ENCODE results near the gene TRUB2. TPM values are rescaled to one million over a fixed set of nuclear protein-coding genes. Genes with fewer than 3 reads are reported as not detected.

Gene TRUB2
- total RNA-seq, 2 experiments from 2014 or later: 29.7 to 30.3 TPM

DNA sequence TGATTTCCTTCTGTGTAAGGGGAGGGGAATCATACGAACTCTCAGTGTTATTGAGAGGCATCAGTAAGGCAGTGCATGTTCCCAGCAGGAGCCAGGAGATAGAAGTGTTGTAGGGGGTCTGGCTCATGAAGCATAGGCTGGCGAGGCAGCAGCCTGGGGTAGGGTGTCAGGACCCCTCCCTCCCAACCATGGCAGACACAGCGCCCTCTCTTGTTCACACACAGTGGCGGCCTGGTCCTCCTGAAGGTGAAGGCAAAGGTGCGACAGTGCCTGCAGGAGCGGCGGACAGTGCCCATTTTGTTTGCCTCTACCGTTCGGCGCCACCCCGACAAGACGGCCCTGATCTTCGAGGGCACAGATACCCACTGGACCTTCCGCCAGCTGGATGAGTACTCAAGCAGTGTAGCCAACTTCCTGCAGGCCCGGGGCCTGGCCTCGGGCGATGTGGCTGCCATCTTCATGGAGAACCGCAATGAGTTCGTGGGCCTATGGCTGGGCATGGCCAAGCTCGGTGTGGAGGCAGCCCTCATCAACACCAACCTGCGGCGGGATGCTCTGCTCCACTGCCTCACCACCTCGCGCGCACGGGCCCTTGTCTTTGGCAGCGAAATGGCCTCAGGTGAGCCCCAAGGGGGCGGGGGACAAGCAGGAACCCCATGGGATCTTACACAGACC, 22.8 kb upstream of the TRUB2 start:
- no peak overlapping the region for H3K27ac ChIP-seq (ENCODE audit: low read depth, low read length, poor library complexity, severe bottlenecking)
- intact Hi-C loops (cut with micrococcal nuclease; ENCODE audit: unreplicated experiment): loop anchor here (5.0 kb wide), 1 partner anchor 143 kb away; the partner anchor contains the start of gene DNM1
- CTCF ChIA-PET (ENCODE audit: unreplicated experiment): no interaction called here
- no peak overlapping the region for H3K4me2 ChIP-seq (ENCODE audit: low read length)
- no peaks in the 10 kb centered on the region for H4K20me1 ChIP-seq (ENCODE audit: insufficient read depth, low read length)
- no peak overlapping the region for H3K4me3 ChIP-seq (ENCODE audit: low read depth, low read length, poor library complexity, severe bottlenecking)
- no peak for DNase-seq (ENCODE audit: low spot score)
- H3K9me3 ChIP-seq (ENCODE audit: low read length): no peaks in the 10 kb centered on the region
- H3K36me3 ChIP-seq (ENCODE audit: insufficient read depth, low read length): peaks cover 58% of the 10 kb centered on the region
- TF ChIP-seq EZH2phosphoT487 (IDR thresholded peaks at IDR 0.05; ENCODE audit: borderline replicate concordance, low read depth, low read length): no peak
- TF ChIP-seq, protein P1, sequence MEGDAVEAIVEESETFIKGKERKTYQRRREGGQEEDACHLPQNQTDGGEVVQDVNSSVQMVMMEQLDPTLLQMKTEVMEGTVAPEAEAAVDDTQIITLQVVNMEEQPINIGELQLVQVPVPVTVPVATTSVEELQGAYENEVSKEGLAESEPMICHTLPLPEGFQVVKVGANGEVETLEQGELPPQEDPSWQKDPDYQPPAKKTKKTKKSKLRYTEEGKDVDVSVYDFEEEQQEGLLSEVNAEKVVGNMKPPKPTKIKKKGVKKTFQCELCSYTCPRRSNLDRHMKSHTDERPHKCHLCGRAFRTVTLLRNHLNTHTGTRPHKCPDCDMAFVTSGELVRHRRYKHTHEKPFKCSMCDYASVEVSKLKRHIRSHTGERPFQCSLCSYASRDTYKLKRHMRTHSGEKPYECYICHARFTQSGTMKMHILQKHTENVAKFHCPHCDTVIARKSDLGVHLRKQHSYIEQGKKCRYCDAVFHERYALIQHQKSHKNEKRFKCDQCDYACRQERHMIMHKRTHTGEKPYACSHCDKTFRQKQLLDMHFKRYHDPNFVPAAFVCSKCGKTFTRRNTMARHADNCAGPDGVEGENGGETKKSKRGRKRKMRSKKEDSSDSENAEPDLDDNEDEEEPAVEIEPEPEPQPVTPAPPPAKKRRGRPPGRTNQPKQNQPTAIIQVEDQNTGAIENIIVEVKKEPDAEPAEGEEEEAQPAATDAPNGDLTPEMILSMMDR (conservative IDR thresholded peaks at IDR 0.05; ENCODE audit: low read length): peak; percentile 35; the same call in 1 of the 2 replicates
- no peaks in the 10 kb centered on the region for H3K4me1 ChIP-seq (ENCODE audit: insufficient read depth, low read length, poor library complexity, severe bottlenecking)
- H2AFZ ChIP-seq (ENCODE audit: low read length): no peak overlapping the region
- H3K9me2 ChIP-seq (ENCODE audit: insufficient read depth, low read length): no peaks in the 10 kb centered on the region
- POLR2A ChIA-PET: interaction anchor here (0.5 kb wide), 1 partner anchor 146 kb away, joined by 3 read pairs; no protein-coding TSS in a partner anchor
- H3K79me2 ChIP-seq (ENCODE audit: insufficient read depth, low read depth, low read length): no peaks in the 10 kb centered on the region
- BruUV-seq (replicated peaks): no TSS peak

DNA sequence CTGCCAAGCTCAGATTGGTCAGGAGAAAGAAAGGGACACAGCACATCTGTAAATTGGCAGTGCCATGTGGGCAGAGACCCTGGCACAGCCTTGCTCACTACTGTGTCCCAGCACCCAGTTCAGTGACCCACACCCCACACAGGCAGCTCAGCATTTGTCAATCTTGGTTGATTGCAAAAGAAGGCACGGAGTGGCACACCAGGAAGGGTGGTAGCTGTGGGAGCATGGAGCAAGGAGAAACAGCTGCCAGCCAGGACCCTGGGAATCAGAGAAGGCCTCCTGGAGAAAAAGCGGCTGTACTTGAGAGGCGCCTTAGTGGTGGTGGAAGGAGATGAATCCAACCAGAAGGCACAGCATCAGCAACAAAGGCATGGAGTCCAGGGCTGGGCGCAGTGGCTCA, 21.6 kb upstream of the TRUB2 start:
- intact Hi-C loops (cut with micrococcal nuclease; ENCODE audit: unreplicated experiment): loop anchor here (5.0 kb wide), 1 partner anchor 142 kb away; the partner anchor contains the start of gene DNM1
- Histone ChIP-seq H3K27ac (ENCODE audit: low read depth, low read length, poor library complexity, severe bottlenecking) (no peak overlapping the region), H3K79me2 (ENCODE audit: insufficient read depth, low read depth, low read length) (no peaks in the 10 kb centered on the region), H3K36me3 (ENCODE audit: insufficient read depth, low read length) (peaks cover 48% of the 10 kb centered on the region), H2AFZ (ENCODE audit: low read length) (no peak overlapping the region), H4K20me1 (ENCODE audit: insufficient read depth, low read length) (no peaks in the 10 kb centered on the region), H3K9me2 (ENCODE audit: insufficient read depth, low read length) (no peaks in the 10 kb centered on the region), H3K4me3 (ENCODE audit: low read depth, low read length, poor library complexity, severe bottlenecking) (no peak overlapping the region), H3K4me2 (ENCODE audit: low read length) (no peak overlapping the region), H3K9me3 (ENCODE audit: low read length) (no peaks in the 10 kb centered on the region), H3K4me1 (ENCODE audit: insufficient read depth, low read length, poor library complexity, severe bottlenecking) (peaks cover 5% of the 10 kb centered on the region)
- CTCF ChIA-PET (ENCODE audit: unreplicated experiment): no interaction called here
- BruUV-seq (replicated peaks): no TSS peak
- POLR2A ChIA-PET: no interaction called here
- no peak for TF ChIP-seq EZH2phosphoT487 (IDR thresholded peaks at IDR 0.05; ENCODE audit: borderline replicate concordance, low read depth, low read length)
- TF ChIP-seq, protein P1 (conservative IDR thresholded peaks at IDR 0.05; ENCODE audit: low read length): no peak
- no peak for DNase-seq (ENCODE audit: low spot score)

DNA sequence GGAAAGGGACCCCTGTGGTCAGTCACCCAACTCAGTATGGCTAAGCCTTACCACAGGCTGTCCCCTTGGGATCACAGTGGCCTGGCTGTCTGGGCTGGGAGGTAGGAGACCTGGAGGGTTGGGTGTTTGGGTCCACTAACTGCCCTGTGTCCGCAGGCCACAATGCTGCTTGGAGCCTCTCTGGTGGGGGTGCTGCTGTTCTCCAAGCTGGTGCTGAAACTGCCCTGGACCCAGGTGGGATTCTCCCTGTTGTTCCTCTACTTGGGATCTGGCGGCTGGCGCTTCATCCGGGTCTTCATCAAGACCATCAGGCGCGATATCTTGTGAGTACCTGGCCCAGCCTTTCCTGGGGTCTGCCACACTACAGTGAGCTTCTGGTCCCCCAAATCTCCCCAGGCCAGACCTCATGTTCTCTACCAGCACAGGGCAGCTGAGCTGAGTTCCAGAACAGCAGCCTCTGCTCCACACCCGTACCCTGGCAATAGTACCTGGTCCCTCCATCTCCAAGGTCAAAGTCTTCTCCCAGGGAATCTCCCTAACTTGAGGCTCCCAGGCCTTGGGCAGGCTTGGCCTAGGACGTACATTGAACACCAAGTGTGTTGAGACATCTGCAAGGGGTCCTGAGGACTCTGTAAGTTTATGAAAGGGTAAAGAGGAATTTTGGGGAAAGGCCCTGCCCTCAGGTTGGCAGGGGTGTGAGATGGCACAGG, 20.9 kb upstream of the TRUB2 start:
- ChIA-PET CTCF (ENCODE audit: unreplicated experiment) (no interaction called here), POLR2A (no interaction called here)

More for the DNA sequence above, 20.9 kb upstream of the TRUB2 start:
- Histone ChIP-seq H3K36me3 (ENCODE audit: insufficient read depth, low read length) (peaks cover 43% of the 10 kb centered on the region), H2AFZ (ENCODE audit: low read length) (no peak overlapping the region), H3K27ac (ENCODE audit: low read depth, low read length, poor library complexity, severe bottlenecking) (no peak overlapping the region), H3K9me2 (ENCODE audit: insufficient read depth, low read length) (no peaks in the 10 kb centered on the region), H4K20me1 (ENCODE audit: insufficient read depth, low read length) (no peaks in the 10 kb centered on the region), H3K79me2 (ENCODE audit: insufficient read depth, low read depth, low read length) (no peaks in the 10 kb centered on the region), H3K4me3 (ENCODE audit: low read depth, low read length, poor library complexity, severe bottlenecking) (no peak overlapping the region), H3K4me2 (ENCODE audit: low read length) (no peak overlapping the region), H3K9me3 (ENCODE audit: low read length) (no peaks in the 10 kb centered on the region), H3K4me1 (ENCODE audit: insufficient read depth, low read length, poor library complexity, severe bottlenecking) (peaks cover 5% of the 10 kb centered on the region)
- no peak for TF ChIP-seq EZH2phosphoT487 (IDR thresholded peaks at IDR 0.05; ENCODE audit: borderline replicate concordance, low read depth, low read length)
- TF ChIP-seq, protein P1 (conservative IDR thresholded peaks at IDR 0.05; ENCODE audit: low read length): no peak
- DNase-seq (ENCODE audit: low spot score): no peak
- no TSS peak for BruUV-seq (replicated peaks)
- intact Hi-C loops (cut with micrococcal nuclease; ENCODE audit: unreplicated experiment): loop anchor here (5.0 kb wide), 1 partner anchor 141 kb away; the partner anchor contains the start of gene DNM1
